GM21367 (cell line): ENCODE results near the gene LAMC3.
"Not testable (repeated sequence)": the region's sequence is repeated elsewhere in the genome, so short reads cannot be mapped to it uniquely, and the experiment has no call there.

Experiments used
- ATAC-seq: cut with Tn5 transposase; IDR thresholded peaks from one replicate; pipeline ENCODE4 v1.9.1; 2021; ENCODE audit not compliant: unreplicated experiment

LAMC3 gene

DNA sequence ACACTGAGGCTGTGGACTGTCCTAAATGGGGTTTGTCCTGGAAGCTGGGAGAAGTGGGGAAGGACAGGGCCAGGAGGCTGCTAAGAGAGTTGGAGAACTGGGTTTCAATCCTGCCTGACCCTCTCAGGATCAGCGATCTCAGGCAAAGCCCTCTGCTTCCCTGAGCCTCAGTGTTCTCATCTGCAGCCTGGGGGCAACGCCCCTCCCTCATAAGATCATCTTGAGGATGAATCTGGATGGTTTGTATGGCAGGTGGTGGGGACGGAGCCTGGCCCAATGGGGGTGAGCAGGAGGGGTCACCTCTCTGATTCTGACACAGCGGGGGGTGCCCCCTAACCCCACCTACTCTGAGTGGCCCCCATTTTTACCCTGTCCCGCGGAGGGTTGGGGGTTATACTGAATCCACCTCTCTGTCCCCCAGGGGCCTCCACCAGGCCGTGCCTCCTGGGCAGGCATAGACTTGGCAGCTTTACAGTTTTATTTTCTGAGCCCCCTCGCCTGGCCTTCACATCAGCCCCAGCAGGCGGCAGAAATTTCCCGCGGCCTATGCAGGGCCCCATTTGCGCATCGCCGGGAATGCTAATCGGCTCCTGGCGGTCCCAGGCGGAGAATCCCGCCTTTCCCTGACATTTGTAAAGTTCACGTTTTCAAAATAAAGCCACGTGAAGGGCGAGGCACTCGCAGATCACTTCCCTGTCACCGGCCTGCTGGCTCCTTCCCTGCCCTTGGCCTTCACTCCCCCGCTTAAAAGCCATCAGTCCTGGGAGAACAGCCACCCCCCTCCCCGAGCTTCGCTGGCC, 17.8 kb upstream of the LAMC3 start:
- no peak for ATAC-seq

DNA sequence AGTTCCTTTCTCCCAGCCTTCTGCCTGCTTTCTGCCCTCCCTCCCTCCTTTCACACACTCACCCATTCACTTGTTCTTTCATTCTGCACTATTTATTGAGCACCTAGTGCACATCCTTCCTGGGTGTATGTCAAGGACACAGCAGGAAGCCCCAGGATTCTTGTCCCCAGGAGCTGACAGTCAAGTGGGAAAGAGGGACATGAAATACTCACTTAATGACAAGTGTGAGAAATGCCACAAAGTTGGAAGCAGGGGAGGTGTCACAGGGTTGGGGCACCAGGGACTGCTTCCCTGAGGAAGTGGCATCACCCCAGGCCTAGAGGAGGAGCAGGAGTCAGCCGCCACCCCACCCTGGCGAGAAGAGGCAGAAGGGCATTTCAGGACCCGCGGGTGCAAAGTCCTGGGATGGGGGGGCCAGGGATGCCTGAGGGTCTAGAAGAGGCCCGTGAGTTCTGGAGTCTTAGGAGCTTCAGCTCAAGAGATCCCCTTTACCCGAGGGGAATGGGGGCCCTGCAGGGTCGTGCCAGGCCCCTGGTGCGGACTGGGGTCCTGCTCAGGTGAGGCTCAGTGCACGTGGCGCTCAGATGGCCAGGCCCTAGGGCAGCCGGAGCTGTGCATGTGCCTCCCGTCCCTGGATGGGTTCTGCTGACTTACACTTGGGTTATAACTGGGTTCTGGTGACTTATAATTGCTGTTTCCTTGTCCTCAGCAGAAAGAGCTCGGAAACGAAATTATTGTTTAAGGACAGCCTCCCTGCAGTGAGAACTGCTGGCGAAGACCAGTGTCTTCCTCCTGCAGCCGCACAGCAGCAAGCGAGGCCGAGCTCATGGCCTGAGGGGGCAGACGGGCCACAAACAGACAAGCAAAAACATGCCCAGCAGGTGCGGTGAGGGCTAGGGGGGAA, 16.9 kb upstream of the LAMC3 start:
- no peak for ATAC-seq

DNA sequence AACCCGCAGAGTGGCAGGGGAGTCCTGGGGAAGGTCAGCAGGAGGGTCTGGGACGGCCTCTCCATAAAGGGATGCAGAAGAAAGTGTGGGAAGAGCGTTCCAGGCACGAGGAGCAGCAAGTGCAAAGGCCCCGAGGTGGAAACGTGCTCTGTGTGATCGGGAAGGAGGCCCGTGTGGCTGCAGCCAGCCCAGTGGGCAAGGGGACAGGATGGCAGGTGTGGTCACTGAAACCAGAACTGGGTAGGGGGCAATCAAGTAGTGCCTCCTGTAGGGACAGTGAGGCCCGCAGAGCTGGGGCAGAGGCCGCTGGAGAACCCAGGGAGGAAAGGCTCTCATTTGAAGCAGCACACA, 16.3 kb upstream of the LAMC3 start:
- no peak for ATAC-seq

DNA sequence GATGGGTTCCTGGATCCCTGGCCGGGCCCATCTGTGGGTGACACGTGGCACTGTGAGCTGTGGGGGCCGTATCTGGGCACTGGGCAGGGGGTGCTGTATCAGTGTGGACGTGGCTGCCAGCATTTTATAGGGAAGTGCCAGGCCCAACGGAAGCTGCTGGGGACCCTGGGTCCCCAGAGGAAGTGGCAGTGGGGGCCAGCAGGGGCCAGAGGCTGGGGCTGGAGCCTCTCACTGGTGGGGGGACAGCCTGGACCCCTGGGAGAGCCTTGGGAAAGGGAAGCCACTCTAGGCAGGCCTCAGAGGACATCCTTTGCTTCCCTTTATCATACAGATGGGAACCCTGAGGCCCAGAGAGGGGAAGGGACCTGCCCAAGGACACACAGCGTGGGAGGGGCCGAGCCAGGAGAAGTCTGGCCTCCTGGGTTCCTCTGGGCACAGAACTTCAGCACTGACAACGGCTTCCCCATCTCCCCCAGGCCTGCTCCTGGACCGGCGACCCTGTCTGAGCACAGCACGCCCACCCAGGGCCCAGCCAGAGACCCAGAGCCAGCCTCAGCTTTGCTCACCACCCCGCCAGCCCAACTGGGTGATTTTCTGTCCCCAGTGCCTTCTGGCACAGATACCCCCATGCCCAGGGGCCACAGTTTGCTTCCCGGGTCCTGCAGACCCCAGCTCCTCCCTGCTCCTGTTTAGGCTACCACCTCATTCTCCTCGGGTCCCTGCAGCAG, 15.5 kb upstream of the LAMC3 start:
- ATAC-seq = no peak

DNA sequence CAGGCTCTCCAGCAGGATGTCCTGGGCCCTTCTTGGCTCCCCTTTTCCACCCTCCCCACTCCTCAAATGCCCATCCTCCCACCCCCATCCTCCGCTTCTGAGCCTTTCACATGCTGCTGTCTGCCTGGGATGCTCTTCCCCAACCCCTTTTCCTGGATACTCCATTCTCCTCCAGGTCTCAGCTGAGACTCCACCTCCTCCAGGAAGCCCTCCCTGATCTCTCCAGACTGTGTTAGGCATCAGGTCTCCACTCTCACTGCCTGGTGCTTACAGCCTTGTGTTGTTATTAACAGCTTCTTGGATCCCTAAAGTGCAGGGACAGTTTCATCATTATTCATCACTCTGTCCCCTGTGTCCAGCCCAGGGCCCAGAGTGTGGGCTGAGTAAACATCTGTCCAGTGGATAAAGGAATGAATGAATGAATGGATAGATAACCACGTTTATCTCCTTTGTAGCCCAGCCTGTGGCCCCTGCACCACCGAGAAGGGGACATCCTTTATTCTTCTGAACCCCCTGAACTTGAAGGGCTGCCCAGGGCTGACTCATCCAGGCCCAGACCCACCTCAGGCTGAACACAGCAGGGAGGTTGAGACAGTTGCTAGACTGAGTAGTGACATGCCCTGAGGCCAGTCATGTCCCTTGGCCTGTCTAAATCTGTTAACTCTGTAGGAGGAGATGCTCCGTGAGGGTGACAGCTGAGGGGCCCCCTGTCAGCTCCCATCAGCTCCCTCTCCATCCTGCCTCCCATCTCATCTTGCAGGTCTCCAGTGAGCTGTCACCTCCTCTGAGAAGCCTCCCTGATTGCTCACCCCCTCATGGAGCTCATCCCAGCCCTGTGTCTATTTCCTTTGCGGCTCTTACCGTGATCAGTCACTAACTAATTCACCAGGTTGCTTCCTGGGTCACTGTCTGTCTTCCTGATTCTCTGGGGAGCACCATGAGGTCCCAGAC, 14.6 kb upstream of the LAMC3 start:
- no peak for ATAC-seq

DNA sequence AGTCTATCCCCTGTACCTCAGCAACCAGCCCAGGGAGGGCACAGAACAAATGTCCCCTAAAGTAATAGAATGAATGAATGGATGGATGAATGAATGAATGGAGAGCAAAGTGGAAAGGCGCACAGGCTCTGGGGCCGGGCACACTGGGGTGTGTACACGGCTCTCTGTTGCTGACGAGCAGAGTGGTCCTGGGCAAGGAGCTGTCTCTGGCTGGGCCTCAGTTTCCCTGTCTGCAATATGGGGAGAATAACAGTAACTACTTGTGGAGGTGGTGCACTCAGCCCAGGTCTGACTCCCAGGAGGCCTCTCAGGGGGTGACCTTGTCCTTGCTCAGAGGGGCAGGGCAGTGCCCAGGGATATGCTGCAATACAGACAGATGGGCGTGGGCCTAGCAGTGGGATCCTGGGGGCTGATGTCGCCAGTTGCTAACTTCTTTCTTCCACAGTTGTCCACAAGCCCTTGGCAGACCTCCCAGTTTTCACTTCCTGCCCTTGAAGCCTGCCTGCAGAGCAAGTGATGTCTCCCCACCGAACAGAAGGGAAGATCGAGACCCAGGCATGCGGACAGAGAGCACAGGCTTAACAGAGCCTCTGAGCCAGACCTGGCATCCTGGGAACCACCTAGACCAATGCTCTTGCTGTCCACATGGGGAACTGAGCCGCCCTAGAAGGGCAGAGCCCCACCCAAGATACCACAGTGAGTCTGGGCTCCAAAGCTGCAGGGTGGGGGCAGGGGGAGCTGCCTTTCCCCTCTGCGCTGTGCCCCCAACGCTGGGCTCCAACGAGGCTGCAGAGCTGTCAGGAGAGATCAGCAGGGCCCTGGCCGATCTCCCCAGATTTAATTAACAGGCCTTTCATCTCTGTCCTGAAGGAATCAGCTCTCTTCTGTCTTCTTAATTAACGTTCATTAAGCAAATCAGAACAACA, 13.6 kb upstream of the LAMC3 start:
- ATAC-seq = no peak

DNA sequence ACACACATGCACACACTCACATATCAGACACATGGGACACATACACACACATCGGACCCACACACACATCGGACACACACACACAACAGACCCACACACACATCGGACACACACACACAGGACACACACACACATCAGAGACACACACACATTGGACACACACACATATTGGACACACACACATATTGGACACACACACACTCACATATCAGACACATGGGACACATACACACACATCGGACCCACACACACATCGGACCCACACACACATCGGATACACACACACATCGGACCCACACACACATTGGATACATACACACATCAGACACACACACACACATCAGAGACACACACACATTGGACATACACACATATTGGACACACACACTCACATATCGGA, 12.8 kb upstream of the LAMC3 start:
- no peak for ATAC-seq

DNA sequence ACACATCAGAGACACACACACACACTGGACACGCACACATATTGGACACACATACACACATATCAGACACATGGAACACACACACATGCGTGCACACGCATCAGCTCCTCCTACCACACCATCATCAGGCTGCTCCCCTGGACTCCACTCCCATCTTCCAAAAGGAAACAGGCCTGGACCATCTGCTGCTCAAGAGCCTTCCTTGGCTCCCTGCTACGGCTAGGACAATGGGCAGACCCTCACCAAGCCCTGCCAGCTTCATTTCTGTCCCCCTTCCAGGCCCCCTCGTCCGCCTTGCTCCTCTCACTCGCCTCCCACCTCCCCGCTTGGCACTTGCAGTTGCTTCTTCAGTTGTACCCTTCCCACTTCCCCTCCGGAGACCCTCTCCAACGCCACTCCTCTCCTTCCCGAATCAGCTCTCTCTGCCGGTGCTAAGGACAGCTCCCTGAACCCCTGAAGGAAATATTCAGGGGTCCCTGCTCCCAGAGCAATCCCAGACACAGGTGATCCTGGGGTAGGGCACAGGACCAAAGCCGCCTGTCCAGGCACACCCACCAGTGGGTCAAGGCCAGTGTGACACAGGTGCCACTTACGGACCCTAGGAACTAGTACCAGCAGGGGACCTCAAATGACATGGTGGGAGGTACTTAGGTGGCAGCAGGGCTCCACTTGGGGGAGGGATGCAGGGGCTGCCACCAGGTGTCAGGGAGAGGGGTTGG, 12.1 kb upstream of the LAMC3 start:
- no peak for ATAC-seq

DNA sequence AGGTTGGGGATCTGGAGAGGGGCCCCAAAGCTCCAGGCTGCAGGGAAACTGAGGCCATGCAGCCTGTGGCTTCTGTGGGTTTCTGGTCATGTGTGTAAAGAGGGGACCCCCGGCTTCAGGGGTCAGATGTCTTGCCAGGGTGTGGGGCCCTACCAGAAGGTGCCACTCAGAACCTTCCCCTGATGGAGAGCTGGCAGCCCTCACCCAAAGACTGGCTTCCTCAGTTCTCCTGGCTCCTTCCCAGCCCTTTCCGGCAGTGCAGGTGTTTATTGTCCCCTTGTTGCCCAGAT, 11.6 kb upstream of the LAMC3 start:
- ATAC-seq = no peak

DNA sequence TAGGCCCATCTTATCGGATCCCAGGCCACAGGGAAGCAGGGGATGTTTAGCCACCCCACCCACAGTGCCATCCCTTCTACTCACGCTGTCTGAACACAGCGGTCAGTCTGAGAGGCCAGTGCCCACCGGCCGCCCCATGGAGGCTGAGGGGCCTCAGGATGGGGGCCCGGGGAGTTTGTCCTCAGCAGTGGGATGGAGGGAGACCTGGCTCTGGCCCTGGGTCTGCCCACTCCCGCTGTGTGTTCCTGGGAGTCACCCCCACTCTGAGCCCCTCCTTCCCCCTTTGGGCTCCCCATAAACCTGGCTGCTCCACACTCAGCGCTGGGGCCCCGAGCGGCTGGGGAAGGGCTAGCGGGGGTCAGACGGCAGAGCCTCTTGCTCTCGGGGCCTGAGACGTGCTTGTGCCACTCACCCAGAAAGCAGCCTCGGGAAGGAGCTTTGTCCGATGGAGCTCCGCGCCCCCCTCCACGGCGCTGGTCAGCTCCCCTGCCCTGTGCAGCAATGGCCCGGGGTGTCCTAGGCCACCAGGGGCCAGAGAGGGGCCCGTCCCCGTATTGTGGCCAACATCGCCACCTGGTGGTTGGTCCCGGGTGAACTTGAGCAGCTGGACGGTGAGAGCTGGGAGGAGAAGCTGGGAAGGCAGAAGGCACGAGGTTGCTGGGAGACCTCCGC, 10.9 kb upstream of the LAMC3 start:
- no peak for ATAC-seq

DNA sequence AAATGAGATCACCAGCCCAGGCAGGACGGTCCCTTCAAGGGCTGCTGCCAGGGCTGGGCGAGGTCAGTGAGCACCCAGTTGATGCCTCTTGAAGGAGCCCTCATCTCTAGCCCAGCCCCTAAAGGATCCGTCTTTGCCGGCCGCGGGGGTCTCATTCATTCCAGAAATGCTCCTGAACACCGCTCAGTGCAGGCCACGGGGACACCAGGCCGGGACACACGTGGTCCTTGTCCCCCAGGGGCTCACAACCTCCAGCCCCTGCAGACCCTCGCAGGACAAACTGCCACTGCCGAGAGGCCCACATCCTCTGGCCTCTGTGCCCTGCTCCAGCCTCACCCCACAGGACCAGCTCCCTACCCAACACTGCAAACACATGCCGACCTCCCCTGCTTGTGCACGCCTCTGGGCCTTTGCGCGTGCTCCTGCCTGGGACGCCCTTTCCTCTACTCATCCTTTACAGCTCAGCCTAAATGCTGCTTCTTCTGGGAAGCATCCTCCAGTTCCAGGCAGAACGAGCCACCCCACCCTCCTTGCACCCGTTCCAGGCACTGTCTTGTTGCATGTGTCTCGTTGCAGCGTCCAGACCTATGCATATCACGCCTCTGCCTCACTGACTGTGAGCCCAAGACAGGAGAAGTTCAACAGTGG, 10.3 kb upstream of the LAMC3 start:
- no peak for ATAC-seq

DNA sequence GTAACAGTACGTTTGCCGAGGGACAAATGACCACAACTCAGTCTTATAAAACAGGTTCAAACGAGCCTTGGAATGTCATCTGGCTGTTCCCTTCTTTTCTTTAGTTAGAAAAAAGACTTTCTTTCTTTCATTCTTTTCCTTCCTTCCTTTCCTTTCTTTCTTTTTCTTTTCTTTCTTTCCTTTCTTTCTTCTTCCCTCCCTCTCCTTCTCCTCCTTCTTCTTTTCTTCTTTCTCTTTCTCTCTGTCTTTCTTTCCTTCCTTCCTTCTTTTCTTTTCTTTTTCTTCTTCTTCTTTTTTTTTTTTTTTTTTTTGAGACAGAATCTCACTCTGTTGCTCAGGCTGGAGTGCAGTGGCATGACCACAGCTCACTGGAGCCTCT, 9.7 kb upstream of the LAMC3 start:
- ATAC-seq = no peak

DNA sequence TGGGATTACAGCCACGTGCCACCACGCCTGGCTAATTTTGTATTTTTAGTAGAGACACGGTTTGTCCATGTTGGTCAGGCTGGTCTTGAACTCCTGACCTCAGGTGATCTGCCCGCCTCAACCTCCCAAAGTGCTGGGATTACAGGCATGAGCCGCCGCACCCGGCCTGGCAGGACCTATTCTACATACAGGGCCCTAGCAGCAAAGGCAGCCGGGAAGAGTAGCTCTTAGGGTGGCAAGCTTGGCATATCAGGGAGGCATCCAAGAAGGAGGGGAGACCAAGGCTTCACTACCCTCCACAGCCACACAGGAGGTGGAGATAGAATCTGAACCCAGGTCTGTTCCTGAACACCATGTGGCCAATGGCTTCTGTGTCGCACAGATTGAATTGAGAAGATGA, 8.4 kb upstream of the LAMC3 start:
- ATAC-seq = not testable (repeated sequence)

DNA sequence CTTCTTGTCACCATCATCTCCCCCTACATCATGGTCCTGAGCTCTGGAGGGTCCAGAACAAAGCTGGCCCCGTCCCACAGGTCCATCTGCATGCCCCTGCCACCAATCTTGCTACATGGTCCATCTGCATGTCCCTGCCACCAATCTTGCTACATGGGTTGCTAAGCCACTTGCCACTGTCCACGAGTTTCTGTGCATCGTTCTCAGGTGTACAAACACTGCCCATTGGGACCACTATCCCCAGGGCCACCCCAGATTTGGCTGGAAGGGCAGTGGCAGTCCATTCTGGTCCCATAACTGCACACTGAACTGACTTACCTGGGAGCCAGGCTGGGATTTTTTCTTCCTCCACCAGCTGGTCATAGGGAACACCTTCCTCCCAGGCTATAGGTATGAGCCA, 8.0 kb upstream of the LAMC3 start:
- ATAC-seq = no peak

DNA sequence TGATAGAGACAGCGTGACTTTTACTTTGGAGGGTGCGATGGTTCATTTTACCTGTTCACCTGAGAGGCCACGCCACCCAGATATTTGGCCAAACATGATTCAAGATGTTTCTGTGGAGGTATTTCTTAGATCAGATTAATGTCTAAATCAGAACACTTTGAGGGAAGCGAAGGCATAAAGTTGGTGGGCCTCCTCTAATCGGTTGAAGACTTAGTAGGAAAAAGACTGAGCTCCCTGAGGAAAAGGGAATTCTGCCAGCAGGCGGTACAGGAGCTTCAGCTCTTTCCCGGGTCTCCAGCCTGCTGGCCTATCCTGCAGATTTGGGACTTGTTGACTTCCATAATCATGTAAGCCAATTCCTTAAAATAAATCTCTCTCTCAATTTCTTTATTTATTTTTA, 7.0 kb upstream of the LAMC3 start:
- no peak for ATAC-seq

DNA sequence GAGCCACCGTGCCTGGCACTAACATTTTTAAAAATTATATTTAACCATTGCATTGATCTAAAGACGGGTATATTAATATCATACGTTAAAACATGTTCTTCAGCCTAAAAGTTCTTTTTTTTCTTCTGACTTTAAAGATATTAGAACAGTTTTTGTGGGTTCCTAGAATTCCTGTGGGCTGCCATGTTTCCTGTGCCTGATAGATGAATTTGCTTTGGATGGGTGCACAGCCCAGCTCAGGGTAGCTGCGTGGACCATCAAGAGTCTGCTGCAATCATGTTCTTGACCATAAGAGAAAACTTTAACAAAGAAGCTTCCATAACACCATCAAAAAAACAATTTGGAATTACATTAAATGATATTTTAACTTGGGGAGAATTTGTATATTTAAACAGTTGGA, 2.4 kb upstream of the LAMC3 start:
- ATAC-seq = no peak

DNA sequence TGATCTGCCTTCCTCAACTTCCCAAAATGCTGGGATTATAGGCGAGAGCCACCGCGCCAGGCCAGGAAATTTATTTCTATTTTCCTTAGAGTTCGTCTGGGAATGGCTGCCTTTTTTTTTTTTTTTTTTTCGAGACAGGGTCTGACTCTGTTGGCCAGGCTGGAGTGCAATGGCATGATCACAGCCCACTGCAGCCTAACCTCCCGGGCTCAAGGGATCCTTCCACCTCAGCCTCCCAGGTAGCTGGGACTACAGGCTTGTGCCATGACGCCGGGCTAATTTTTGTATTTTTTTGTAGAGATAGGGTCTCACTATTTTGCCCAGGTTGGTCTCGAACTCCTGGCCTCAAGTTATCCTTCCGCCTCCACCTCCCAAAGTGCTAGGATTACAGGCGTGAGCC, 888 bp upstream of the LAMC3 start:
- no peak for ATAC-seq

DNA sequence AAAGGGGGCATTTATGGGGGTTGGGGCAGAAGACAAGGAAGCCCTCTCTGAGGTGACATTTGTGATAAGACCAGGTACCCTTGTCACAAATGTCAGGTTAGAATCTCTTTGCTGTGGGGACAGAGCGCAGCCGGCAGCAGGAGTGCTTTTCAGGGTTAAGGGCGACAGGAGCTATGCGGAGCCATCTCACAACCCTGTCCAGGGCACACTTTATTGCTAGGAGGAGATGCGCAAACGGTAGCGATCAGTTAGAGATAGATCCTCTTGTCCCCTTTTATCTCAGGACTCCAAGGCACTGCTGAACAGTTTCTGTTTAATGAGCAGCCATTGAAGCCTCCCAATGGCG, 438 bp upstream of the LAMC3 start:
- ATAC-seq = no peak
